HepG2 (cell line): Measurements from ENCODE around the gene CIAO2B. TPM values are rescaled to one million over a fixed set of nuclear protein-coding genes. Genes with fewer than 3 reads are reported as not detected.
A peak's percentile ranks its signal among the peaks of the same experiment; 100 is the strongest.

Source experiments
- CREB1 ChIP-seq, 2 experiments: fragments of 450-650 bp in 1 of 2; IDR thresholded peaks; 2 replicates each; pipeline ENCODE4 v1.6.1; 2016 to 2017; ENCODE audit warnings: control low read depth in 1 of 2, mild to moderate bottlenecking in 1 of 2, missing compliant biosample characterization in 1 of 2, missing genetic modification characterization in 1 of 2
- EHMT2 ChIP-seq: fragments of 200-600 bp; sonication (generic); IDR thresholded peaks from 2 replicates; pipeline ENCODE4 v1.7.0; 2017; ENCODE audit warnings: antibody characterized with exemption, low read depth, low read length, borderline replicate concordance
- ERF ChIP-seq: IDR thresholded peaks from 2 replicates; pipeline ENCODE4 v1.6.1; 2018; ENCODE audit warnings: missing biosample characterization, missing genetic modification reagents
- GATAD1 ChIP-seq: IDR thresholded peaks from 2 replicates; pipeline ENCODE4 v1.6.1; 2016; ENCODE audit warnings: missing genetic modification reagents, missing compliant biosample characterization
- HMG20A ChIP-seq: IDR thresholded peaks from 2 replicates; pipeline ENCODE4 v1.6.1; 2016; ENCODE audit warnings: borderline replicate concordance
- NR1H2 ChIP-seq: sonication (generic); formaldehyde crosslinking; IDR thresholded peaks from 2 replicates; pipeline ENCODE4 v1.8.1; 2022; ENCODE audit warnings: low read depth, missing genetic modification reagents, borderline replicate concordance
- POGZ ChIP-seq: sonication (generic); formaldehyde crosslinking; IDR thresholded peaks from 2 replicates; pipeline ENCODE4 v1.4.0; 2020; ENCODE audit warnings: mild to moderate bottlenecking, missing genetic modification reagents
- RXRA ChIP-seq: sonication (generic); formaldehyde crosslinking; IDR thresholded peaks from 2 replicates; pipeline ENCODE4 v1.5.1; 2020; ENCODE audit warnings: missing genetic modification reagents
- TCF12 ChIP-seq, 2 experiments: fragments of 450-650 bp in 1 of 2; sonication (generic) in 1 of 2; formaldehyde crosslinking in 1 of 2; IDR thresholded peaks; 2 replicates each; pipeline versions ENCODE4 v1.6.1 to v1.8.0; 2017 to 2022; ENCODE audit warnings: antibody characterized with exemption in 1 of 2, mild to moderate bottlenecking in 1 of 2, missing genetic modification reagents in 1 of 2, moderate library complexity in 1 of 2
- ZNF335 ChIP-seq: sonication (generic); formaldehyde crosslinking; IDR thresholded peaks from 2 replicates; pipeline ENCODE4 v1.4.0; 2020; ENCODE audit warnings: missing genetic modification reagents
- ZNF468 ChIP-seq: sonication (generic); formaldehyde crosslinking; IDR thresholded peaks from 2 replicates; pipeline ENCODE4 v1.8.0; 2022; ENCODE audit warnings: mild to moderate bottlenecking, moderate library complexity, missing genetic modification reagents
- ZNF552 ChIP-seq: sonication (generic); formaldehyde crosslinking; IDR thresholded peaks from 2 replicates; pipeline ENCODE4 v1.9.0; 2022; ENCODE audit warnings: missing genetic modification reagents, mild to moderate bottlenecking, borderline replicate concordance
- ZNF570 ChIP-seq: sonication (generic); formaldehyde crosslinking; IDR thresholded peaks from 2 replicates; pipeline ENCODE4 v1.4.0; 2020; ENCODE audit warnings: mild to moderate bottlenecking, missing genetic modification reagents, borderline replicate concordance
- ZNF792 ChIP-seq: IDR thresholded peaks from 2 replicates; pipeline ENCODE4 v1.6.1; 2016
- ZZZ3 ChIP-seq: sonication (generic); formaldehyde crosslinking; IDR thresholded peaks from 2 replicates; pipeline ENCODE4 v1.4.0; 2020; ENCODE audit warnings: missing genetic modification reagents, mild to moderate bottlenecking, borderline replicate concordance
- polyA plus RNA-seq, 8 experiments: library from polyadenylated mRNA; depleted of rRNA in 3 of 8; stranded (reverse) in 7 of 8; unstranded in 1 of 8; fragments of >200 nt; fragmentation: Illumina TruSeq in 4 of 8; extraction: Trizol in 4 of 8; gene quantifications; 2 replicates each; pipeline versions ENCODE4 v1.2.1 to v1.2.3, GENCODE V29; 2011 to 2016; ENCODE audit warnings: low read depth in 4 of 8, missing spikeins in 1 of 8, mixed read lengths in 1 of 8; ENCODE audit not compliant: insufficient read depth in 1 of 8
- total RNA-seq, 5 experiments: library from RNA; depleted of rRNA; stranded (reverse); fragments of >200 nt; fragmentation: Illumina TruSeq; extraction: Trizol; gene quantifications; 2 replicates each; pipeline ENCODE4 v1.2.3, GENCODE V29; 2016; ENCODE audit warnings: low read depth in 1 of 5
- TF ChIP-seq, protein P1 (sequence below): sonication (generic); formaldehyde crosslinking; IDR thresholded peaks from 2 replicates; pipeline ENCODE4 v1.4.0; 2020; ENCODE audit warnings: missing genetic modification reagents
- TF ChIP-seq, protein P2 (sequence below): sonication (generic); formaldehyde crosslinking; IDR thresholded peaks from 2 replicates; pipeline ENCODE4 v1.5.0; 2020; ENCODE audit warnings: missing genetic modification reagents
- TF ChIP-seq, protein P3 (sequence below): sonication (generic); formaldehyde crosslinking; IDR thresholded peaks from 2 replicates; pipeline ENCODE4 v1.4.0; 2020; ENCODE audit warnings: mild to moderate bottlenecking, missing genetic modification reagents
- TF ChIP-seq, protein P4 (sequence below): sonication (generic); formaldehyde crosslinking; IDR thresholded peaks from 2 replicates; pipeline ENCODE4 v1.5.0; 2020; ENCODE audit warnings: missing genetic modification reagents

Gene CIAO2B
- total and polyA plus RNA-seq, 2 of the 13 experiments (the other 11 are each of a cell fraction or from before 2014, with no cell fraction given) = 157 to 293 TPM

DNA sequence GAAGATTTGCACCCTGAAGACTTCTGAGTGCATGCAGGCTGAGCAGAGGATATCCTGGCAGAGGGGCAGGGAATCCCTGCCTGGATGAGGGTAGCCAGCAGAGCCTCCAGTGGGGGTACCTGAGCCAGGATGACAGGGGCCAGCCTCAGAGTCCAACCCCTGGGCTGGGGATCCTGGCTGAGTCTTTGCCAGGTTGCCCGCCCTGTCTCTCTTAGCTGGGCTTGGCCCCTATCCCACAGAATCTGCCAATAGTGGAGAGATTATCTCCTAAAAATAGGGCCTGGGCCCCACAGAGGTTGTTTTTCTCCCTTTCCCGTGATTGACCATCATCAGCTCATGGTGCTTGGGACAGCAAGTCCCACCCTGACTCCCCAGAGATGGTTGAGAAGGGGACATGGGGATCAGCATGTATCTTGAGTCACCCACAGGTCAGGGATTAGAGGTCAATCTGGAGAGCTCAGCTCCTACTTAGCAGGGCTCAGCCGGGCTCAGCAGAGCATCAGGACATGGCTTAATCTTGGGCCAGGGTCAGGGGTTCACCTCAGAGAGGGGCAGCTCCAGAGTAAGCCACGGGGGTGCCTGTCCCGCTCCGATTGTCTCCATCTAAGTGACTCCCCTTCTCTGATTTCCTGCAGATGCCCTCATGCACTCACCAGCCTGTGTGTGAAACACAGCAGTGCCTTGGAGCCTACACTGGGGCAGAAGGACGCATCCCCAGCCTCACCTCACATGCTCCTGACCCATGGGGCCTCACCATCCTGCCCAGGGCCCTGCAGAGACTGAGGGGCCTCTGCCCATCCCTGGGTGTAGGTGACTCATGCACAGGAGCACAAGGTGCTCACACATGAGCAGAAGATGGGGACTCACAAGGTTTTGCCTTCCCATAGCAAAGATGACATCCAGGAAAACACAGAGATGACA lies 27.0 kb downstream of the CIAO2B start (continued):
- TF ChIP-seq, protein P1, sequence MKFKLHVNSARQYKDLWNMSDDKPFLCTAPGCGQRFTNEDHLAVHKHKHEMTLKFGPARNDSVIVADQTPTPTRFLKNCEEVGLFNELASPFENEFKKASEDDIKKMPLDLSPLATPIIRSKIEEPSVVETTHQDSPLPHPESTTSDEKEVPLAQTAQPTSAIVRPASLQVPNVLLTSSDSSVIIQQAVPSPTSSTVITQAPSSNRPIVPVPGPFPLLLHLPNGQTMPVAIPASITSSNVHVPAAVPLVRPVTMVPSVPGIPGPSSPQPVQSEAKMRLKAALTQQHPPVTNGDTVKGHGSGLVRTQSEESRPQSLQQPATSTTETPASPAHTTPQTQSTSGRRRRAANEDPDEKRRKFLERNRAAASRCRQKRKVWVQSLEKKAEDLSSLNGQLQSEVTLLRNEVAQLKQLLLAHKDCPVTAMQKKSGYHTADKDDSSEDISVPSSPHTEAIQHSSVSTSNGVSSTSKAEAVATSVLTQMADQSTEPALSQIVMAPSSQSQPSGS (CRISPR knock-in tag) = no peak
- TF ChIP-seq ZNF468 (CRISPR knock-in tag) (no peak), ZNF570 (CRISPR knock-in tag) (no peak), HMG20A (CRISPR knock-in tag) (0 out of 2 replicates have a peak, but pooled peaks have one; percentile 35), ZNF792 (CRISPR knock-in tag) (no peak), NR1H2 (CRISPR knock-in tag) (no peak), ZNF552 (CRISPR knock-in tag) (no peak), RXRA (peak; percentile 69; the same call in 1 of the 2 replicates), CREB1 (IDR thresholded peaks at IDR 0.05) (no peak), CREB1 (CRISPR knock-in tag; IDR thresholded peaks at IDR 0.05) (no peak), ZZZ3 (CRISPR knock-in tag) (no peak), ZNF335 (CRISPR knock-in tag) (0 out of 2 replicates have a peak, but pooled peaks have one; percentile 32), EHMT2 (no peak), TCF12 (IDR thresholded peaks at IDR 0.05) (no peak), TCF12 (CRISPR knock-in tag; IDR thresholded peaks at IDR 0.05) (no peak), POGZ (CRISPR knock-in tag) (no peak), ERF (CRISPR knock-in tag) (peak; percentile 19; the same call in 1 of the 2 replicates), GATAD1 (CRISPR knock-in tag) (0 out of 2 replicates have a peak, but pooled peaks have one; percentile 30)
- TF ChIP-seq, protein P2, sequence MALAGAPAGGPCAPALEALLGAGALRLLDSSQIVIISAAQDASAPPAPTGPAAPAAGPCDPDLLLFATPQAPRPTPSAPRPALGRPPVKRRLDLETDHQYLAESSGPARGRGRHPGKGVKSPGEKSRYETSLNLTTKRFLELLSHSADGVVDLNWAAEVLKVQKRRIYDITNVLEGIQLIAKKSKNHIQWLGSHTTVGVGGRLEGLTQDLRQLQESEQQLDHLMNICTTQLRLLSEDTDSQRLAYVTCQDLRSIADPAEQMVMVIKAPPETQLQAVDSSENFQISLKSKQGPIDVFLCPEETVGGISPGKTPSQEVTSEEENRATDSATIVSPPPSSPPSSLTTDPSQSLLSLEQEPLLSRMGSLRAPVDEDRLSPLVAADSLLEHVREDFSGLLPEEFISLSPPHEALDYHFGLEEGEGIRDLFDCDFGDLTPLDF (CRISPR knock-in tag) = no peak
- TF ChIP-seq, protein P3, sequence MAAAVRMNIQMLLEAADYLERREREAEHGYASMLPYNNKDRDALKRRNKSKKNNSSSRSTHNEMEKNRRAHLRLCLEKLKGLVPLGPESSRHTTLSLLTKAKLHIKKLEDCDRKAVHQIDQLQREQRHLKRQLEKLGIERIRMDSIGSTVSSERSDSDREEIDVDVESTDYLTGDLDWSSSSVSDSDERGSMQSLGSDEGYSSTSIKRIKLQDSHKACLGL (CRISPR knock-in tag) = no peak
- TF ChIP-seq, protein P4, sequence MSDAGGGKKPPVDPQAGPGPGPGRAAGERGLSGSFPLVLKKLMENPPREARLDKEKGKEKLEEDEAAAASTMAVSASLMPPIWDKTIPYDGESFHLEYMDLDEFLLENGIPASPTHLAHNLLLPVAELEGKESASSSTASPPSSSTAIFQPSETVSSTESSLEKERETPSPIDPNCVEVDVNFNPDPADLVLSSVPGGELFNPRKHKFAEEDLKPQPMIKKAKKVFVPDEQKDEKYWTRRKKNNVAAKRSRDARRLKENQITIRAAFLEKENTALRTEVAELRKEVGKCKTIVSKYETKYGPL (CRISPR knock-in tag) = no peak
- TF ChIP-seq, all 625 proteins: peak for 19
